DOHH2 (cell line): Measurements from ENCODE around the gene MROH7.

Experiments
- H3F3A ChIP-seq: fragments of 200-600 bp; sonication (generic), shearing (Covaris generic); 2 replicates; pipeline ENCODE4 v1.6.0; 2016; ENCODE audit warnings: antibody characterized with exemption, mild to moderate bottlenecking; ENCODE audit not compliant: control insufficient read depth, insufficient read depth
- H3K27ac ChIP-seq: fragments of 200-600 bp; sonication (generic); 2 replicates; pipeline ENCODE4 v1.5.1; 2014; ENCODE audit warnings: low read depth, mild to moderate bottlenecking, low read length, moderate library complexity
- H3K27me3 ChIP-seq: fragments of 200-600 bp; sonication (generic); 2 replicates; pipeline ENCODE4 v1.6.1; 2014; ENCODE audit warnings: mild to moderate bottlenecking, low read length, mixed read lengths; ENCODE audit not compliant: control insufficient read depth
- H3K36me3 ChIP-seq: fragments of 200-600 bp; sonication (generic); 2 replicates; pipeline ENCODE4 v1.6.1; 2014; ENCODE audit warnings: mild to moderate bottlenecking, low read length, moderate library complexity, mixed read lengths; ENCODE audit not compliant: control insufficient read depth
- H3K4me1 ChIP-seq: fragments of 200-600 bp; sonication (generic); 2 replicates; pipeline ENCODE4 v1.6.1; 2014; ENCODE audit warnings: mild to moderate bottlenecking, low read length, mixed read lengths; ENCODE audit not compliant: control insufficient read depth
- H3K4me2 ChIP-seq: fragments of 200-600 bp; sonication (generic); 2 replicates; pipeline ENCODE4 v1.6.0; 2014; ENCODE audit warnings: mild to moderate bottlenecking, low read length, moderate library complexity
- H3K4me3 ChIP-seq: fragments of 200-600 bp; sonication (generic); 2 replicates; pipeline ENCODE4 v1.5.1; 2014; ENCODE audit warnings: mild to moderate bottlenecking, low read length, mixed read lengths
- H3K79me2 ChIP-seq: fragments of 200-600 bp; sonication (generic); 2 replicates; pipeline ENCODE4 v1.6.1; 2014; ENCODE audit warnings: mild to moderate bottlenecking, low read length, mixed read lengths; ENCODE audit not compliant: control insufficient read depth
- H3K9me2 ChIP-seq: fragments of 200-600 bp; sonication (generic); replicated peaks from 2 replicates; pipeline ENCODE4 v1.6.1; 2014; ENCODE audit warnings: mild to moderate bottlenecking, low read length, mixed read lengths; ENCODE audit not compliant: control insufficient read depth
- H3K9me3 ChIP-seq: fragments of 200-600 bp; sonication (generic); 2 replicates; pipeline ENCODE4 v1.6.1; 2014; ENCODE audit warnings: antibody characterized with exemption, low read length, mixed read lengths; ENCODE audit not compliant: control insufficient read depth, insufficient read depth
- H4K20me1 ChIP-seq: fragments of 200-600 bp; sonication (generic); 2 replicates; pipeline ENCODE4 v1.6.0; 2014; ENCODE audit warnings: low read depth, mild to moderate bottlenecking, antibody characterized with exemption, low read length, moderate library complexity; ENCODE audit not compliant: control insufficient read depth, insufficient read depth
- EZH2phosphoT487 ChIP-seq: fragments of 200-600 bp; sonication (generic); IDR thresholded peaks from 2 replicates; pipeline ENCODE4 v1.6.1; 2017; ENCODE audit warnings: borderline replicate concordance, mild to moderate bottlenecking, antibody characterized with exemption, low read length, moderate library complexity, mixed read lengths
- TF ChIP-seq, protein P1 (sequence below): fragments of 200-600 bp; sonication (generic); IDR thresholded peaks from one replicate; pipeline ENCODE4 v1.5.1; 2014; ENCODE audit warnings: antibody characterized with exemption, mild to moderate bottlenecking, low read depth, low read length; ENCODE audit not compliant: poor library complexity, severe bottlenecking

Gene MROH7

DNA sequence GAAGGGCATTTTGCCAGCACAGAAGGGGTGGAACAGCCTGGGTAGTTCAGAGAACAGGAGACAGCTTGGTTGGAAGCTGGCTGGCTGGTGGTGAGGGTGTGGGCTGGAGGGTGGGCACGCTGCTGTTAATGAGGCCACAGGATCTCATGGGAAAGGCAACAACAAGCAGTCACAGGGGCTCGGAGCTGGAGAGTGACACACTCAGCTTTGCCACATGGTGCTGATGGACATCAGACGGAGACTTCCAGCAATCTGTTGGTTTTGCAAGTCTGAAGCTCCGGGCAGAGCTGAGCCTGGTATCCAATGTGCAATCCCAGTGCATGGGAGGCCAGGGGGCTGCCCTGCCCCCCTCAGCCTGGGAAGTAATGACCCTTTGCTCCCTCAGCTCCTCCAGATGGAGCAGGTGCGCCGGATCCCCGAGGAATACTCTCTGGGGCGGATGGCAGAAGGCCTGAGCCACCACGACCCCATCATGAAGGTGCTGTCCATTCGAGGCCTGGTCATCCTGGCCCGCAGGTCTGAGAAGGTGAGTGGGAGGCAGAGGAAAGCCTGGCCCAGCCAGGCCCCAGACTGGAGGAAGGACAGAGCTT, 58.4 kb downstream of the MROH7 start:
- H3K9me3 ChIP-seq, result no peaks in the 10 kb centered on the region
- H3K79me2 ChIP-seq, result no peaks in the 10 kb centered on the region
- peaks cover 14% of the 10 kb centered on the region; the same call in 1 of the 2 replicates for H3K27me3 ChIP-seq
- H3K4me2 ChIP-seq, result no peak overlapping the region
- no peaks in the 10 kb centered on the region for H3K4me1 ChIP-seq
- H3F3A ChIP-seq, result no peaks in the 10 kb centered on the region
- no peak overlapping the region for H3K27ac ChIP-seq
- no peak overlapping the region for H3K4me3 ChIP-seq
- TF ChIP-seq, protein P1, sequence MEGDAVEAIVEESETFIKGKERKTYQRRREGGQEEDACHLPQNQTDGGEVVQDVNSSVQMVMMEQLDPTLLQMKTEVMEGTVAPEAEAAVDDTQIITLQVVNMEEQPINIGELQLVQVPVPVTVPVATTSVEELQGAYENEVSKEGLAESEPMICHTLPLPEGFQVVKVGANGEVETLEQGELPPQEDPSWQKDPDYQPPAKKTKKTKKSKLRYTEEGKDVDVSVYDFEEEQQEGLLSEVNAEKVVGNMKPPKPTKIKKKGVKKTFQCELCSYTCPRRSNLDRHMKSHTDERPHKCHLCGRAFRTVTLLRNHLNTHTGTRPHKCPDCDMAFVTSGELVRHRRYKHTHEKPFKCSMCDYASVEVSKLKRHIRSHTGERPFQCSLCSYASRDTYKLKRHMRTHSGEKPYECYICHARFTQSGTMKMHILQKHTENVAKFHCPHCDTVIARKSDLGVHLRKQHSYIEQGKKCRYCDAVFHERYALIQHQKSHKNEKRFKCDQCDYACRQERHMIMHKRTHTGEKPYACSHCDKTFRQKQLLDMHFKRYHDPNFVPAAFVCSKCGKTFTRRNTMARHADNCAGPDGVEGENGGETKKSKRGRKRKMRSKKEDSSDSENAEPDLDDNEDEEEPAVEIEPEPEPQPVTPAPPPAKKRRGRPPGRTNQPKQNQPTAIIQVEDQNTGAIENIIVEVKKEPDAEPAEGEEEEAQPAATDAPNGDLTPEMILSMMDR, result no peak
- H3K9me2 ChIP-seq, result no peaks in the 10 kb centered on the region
- no peaks in the 10 kb centered on the region for H3K36me3 ChIP-seq
- no peaks in the 10 kb centered on the region for H4K20me1 ChIP-seq

DNA sequence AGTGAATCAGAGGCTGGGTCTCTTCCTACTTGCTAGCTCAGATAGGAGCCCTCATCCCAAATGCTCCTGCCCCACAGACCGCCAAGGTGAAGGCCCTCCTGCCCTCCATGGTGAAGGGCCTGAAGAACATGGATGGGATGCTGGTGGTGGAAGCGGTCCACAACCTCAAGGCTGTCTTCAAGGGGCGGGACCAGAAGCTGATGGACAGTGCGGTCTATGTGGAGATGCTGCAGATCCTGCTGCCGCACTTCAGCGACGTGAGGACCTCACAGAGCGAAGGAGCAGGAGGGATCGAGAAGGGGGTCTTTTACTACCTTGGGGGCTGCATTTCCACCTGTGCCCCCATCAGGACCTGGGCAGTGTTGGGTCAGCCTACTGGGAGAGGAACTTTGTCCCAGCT, 59.5 kb downstream of the MROH7 start:
- Histone ChIP-seq H3K4me2 (no peak overlapping the region), H3K4me1 (no peaks in the 10 kb centered on the region), H3F3A (no peaks in the 10 kb centered on the region), H3K27me3 (peaks cover 14% of the 10 kb centered on the region; the same call in 1 of the 2 replicates), H3K79me2 (no peaks in the 10 kb centered on the region), H3K36me3 (no peaks in the 10 kb centered on the region), H4K20me1 (no peaks in the 10 kb centered on the region), H3K27ac (no peak overlapping the region), H3K9me2 (no peaks in the 10 kb centered on the region), H3K4me3 (no peak overlapping the region), H3K9me3 (no peaks in the 10 kb centered on the region)
- TF ChIP-seq, protein P1, result no peak
- TF ChIP-seq EZH2phosphoT487, result no peak

DNA sequence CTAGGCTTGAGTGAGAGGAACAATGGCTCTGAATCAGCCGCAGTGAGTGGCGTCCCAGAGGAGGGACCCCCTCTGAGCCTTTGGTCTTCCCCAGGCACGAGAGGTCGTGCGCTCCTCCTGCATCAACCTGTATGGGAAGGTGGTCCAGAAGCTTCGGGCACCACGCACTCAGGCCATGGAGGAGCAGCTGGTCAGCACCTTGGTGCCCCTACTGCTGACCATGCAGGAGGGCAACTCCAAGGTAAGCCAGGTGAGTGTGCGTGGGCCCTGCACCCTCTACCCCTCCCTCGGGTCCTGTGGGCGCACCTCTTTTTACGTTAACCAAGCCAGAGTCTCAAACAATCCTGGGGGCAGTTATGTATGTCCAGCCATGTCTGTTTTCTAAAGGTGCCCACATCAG, 60.4 kb downstream of the MROH7 start:
- no peak overlapping the region for H3K4me2 ChIP-seq
- H3K4me1 ChIP-seq, result no peaks in the 10 kb centered on the region
- no peaks in the 10 kb centered on the region for H3K36me3 ChIP-seq
- H3K9me2 ChIP-seq, result no peaks in the 10 kb centered on the region
- TF ChIP-seq, protein P1, result no peak
- TF ChIP-seq EZH2phosphoT487, result no peak
- H3K79me2 ChIP-seq, result no peaks in the 10 kb centered on the region
- no peaks in the 10 kb centered on the region for H3K9me3 ChIP-seq
- H4K20me1 ChIP-seq, result no peaks in the 10 kb centered on the region
- H3K27me3 ChIP-seq, result peaks cover 20% of the 10 kb centered on the region; the same call in 1 of the 2 replicates
- no peak overlapping the region for H3K4me3 ChIP-seq
- no peak overlapping the region for H3K27ac ChIP-seq
- H3F3A ChIP-seq, result no peaks in the 10 kb centered on the region
